HG03280 (cell line): Measurements from ENCODE around the gene CPNE7.

ENCODE experiments used
- ATAC-seq: cut with Tn5 transposase; IDR thresholded peaks from one replicate; pipeline ENCODE4 v1.9.1; 2021; ENCODE audit warnings: mild to moderate bottlenecking, moderate library complexity; ENCODE audit not compliant: unreplicated experiment

Gene CPNE7

GRCh38 chr16:89602273-89602951, 26.9 kb downstream of the CPNE7 start:
- ATAC-seq: no peak

- no peak for ATAC-seq
Measured at GRCh38 chr16:89602952-89603590, 27.5 kb downstream of the CPNE7 start.

GRCh38 chr16:89604764-89605163, 29.2 kb downstream of the CPNE7 start:
- no peak for ATAC-seq

DNA sequence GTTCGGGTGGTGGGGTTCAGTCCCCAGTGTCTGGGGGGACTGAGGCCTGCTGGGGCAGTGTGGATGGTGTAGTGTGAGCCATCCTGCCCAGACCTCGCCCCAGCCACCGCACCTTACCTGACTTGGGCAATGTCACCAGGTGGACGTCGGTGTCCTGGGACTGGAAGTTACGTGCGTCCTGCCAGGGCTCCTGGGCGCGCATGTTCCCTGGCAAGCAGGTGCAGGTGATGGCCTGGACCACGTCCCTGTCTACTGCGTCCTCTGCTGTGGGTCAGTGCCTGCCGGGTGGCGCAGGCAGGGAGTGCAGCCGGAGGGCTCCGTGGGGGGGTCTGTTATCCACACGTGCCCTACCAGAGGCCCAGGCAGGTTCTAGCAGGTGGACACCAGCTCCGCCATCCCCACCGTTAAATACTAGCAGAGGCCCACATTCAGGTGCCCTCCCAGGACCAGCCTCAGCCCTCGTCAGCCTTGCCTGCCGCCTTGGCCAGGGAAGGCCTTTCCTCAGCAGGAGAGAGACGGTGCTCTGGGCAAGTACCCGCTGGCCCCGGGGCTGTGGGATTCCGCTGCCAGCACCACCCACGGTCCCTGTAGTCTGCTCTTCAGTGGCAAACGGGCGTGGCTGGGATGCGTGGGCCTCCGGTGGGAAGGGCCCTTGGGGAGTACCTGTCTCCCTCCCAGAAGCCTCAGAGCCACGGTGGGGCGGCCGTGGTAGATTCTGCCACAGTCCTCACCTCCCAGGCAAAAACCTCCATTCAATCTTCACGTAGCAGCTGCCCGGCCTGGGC, 29.8 kb downstream of the CPNE7 start:
- no peak for ATAC-seq

- no peak for ATAC-seq
Measured at GRCh38 chr16:89606006-89606405, 30.4 kb downstream of the CPNE7 start.

- no peak for ATAC-seq
Measured at GRCh38 chr16:89607453-89607852, 31.9 kb downstream of the CPNE7 start.

GRCh38 chr16:89607937-89608740, 32.6 kb downstream of the CPNE7 start:
- no peak for ATAC-seq

- no peak for ATAC-seq
Measured at GRCh38 chr16:89610108-89610453, 34.5 kb downstream of the CPNE7 start.

DNA sequence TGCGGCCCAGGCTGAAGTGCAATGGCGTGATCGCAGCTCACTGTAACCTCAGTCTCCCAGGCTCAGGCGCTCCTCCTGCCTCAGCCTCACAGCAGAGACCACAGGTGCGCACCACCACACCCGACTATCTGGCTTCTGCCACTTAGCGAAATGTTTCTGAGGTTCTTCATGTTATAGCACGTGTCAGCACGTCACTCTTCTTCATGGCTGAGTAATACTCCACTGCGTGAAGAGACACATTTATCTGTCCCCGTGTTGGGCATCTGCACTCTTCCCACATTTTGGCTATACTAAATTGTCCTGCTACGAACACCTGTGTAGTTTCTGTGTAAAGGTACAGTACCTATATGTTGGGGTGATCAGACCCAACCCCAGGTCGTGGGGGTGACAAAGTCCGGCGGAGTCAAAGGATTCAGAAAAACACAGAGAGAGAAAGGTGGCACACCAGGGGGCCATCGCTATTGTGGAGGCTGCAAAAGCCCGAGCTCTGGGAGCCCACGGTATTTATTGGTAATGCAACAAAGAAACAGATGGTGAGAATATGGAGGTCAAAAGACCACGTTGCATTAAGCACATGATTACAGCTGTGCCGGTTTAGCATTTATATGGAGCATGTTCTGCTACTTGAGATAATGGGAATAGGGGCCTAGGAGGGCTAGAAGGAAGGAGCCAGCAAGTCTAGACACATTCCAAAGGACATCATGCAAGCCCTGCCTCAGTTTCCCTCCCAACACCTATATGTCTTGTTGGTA, 37.0 kb downstream of the CPNE7 start:
- ATAC-seq: no peak

DNA sequence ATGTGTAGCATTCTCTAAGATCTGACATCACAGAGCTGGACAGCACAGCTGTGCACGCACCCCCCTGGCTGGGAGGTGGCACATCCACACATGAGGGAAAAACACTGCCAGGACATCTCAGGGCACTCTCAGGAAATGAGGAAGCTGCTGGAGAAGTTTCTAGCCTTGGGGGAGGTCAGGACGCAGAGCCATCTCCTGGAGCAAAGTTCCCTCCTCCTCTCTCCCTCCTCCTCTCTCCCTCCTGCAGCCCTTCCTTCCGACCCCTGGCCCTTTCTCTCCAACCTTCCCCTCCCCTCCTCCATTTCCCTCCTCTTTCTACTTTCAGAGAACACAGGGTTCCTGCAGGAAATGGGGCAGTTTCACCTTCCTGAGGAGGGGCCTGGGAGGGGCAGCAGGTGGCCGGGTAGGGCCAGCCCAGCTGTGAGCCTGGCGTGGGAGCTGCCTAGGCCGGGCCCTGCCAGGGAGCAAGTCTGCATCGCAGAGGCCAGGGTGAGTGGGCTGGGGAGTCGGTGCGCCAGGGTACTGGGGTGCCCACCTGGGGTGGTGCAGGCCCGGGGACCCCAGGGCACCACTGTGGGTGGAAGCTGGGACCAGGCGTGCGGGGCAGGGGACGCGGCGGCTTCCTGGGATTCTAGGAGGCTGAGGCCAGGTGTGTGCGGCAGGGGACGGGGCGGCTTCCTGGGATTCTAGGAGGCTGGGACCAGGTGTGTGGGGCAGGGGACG, 37.8 kb downstream of the CPNE7 start, which contains the start of gene DPEP1:
Gene DPEP1, plus strand, starts transcription at position 412 of the 723 bp plus-strand sequence. CDS start 16,769 bp downstream, outside the sequence.
- no peak for ATAC-seq

DNA sequence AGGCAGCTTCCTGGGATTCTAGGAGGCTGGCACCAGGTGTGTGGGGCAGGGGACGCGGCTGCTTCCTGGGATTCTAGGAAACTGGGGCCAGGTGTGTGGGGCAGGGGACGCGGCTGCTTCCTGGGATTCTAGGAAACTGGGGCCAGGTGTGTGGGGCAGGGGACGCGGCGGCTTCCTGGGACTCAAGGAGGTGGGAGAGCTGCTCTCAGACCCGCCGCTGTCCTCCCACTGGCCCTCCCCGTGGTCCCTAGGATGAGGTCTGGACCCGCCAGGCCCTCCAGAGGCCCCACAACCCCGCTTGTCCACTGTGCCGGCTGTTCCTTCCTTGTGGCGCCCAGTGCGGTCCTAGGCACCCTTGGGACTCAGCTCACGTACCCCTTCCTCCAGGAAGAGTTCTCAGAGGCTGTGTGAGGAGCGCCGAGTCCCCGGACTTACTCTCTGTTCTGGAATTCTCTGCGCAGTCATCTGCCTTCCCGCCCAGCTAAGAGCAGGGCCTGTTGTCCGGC, 38.4 kb downstream of the CPNE7 start:
- no peak for ATAC-seq

DNA sequence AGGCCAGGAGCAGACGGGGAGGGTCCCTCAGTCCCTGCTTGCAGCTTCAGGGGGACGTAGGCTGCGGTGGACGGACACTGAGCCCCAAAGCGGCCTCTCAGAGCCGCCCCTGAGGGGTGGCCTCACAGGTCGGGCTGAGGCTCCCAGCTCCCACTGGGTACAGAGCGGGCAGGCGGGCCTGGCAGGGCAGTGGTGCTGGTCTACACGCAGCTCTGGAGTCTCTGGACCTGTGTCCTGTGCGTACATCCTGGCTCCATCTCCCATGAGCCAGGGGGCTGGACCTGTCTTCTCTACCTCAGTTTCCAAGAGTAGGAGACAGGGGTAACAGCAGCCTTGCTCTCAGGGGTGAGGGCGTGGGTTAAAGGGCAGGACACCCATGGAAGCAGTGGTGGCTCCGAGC, 39.6 kb downstream of the CPNE7 start:
- ATAC-seq: no peak

GRCh38 chr16:89615596-89616090, 40.1 kb downstream of the CPNE7 start:
- no peak for ATAC-seq

DNA sequence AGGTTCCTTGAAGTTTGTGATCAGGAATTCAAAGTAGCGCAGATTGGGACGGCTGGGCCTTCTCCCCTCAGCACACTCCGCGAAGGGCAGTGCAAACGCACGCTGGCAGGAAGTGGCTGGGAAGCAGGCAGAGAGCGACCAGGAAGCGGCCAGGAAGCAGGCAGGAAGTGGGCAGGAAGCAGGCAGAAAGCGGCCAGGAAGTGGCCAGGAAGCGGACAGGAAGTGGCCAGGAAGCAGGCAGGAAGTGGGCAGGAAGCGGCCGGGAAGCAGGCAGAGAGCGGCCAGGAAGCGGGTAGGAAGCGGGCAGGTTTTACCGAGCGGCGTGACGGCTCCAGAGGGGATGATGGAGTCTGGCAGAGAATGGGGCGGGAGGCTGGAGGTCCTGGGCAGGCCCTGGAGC, 41.1 kb downstream of the CPNE7 start:
- ATAC-seq: no peak

GRCh38 chr16:89617036-89617435, 41.5 kb downstream of the CPNE7 start:
- ATAC-seq: no peak

DNA sequence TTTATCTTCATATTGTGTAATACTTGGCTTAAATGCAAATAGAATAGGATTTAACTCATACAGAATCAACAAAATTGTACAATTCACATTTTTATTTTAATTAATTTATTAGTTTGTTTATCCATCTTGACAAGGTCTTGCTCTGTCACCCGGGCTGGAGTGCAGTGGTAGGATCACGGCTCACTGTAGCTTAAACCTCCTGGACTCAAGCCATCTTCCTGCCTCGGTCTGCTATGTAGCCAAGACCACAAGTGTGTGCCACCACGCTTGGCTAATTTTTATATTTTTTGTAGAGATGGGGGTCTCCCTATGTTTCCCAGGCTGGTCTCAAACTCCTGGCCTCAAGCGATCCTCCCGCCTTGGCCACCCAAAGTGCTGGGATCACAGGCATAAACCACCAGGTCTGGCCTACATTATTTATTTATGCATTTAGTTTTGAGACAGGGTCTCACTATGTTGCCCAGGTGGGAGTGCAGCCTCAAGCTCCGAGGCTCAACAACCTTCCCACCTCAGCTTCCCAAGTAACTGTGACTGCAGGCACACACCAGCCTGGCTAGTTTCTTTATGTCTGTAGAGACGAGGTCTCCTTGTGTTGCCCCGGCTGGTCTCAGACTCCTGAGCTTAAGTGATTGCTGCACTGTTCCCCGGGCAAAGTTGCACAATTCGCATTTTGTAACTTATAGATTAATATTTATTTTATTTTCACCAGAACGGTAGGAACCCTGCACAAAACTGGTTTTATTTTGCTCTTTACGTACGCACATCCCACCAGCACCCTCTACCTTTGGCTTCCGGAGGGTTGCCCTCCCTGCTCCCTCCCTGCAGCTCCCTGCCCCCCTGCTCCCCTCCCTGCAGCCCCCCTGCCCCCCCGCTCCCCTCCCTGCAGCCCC, 42.8 kb downstream of the CPNE7 start:
- no peak for ATAC-seq

DNA sequence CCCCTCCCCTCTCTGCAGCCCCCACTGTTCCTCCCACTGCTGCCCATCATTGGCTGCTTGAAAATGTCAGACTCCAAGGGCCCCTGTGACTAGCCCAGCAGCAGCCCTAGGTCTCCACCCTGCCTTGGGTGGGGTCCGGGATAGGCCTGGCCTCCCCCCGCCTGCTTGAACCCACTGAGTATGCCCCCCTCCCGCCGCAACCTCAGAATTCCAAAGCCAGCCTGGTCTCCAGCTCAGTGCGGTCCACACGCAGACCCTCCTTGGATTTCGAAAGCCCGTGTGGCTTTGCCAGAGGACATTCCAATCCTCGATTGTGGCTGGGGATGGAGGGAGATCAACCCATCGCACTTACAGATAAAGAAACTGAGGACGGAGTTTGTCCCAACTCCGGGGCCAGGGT, 44.3 kb downstream of the CPNE7 start:
- no peak for ATAC-seq

- no peak for ATAC-seq
Measured at GRCh38 chr16:89620406-89620841, 44.9 kb downstream of the CPNE7 start.
